GM23338 (cell line): ENCODE results near the gene TXNRD3. TPM values are rescaled to one million over a fixed set of nuclear protein-coding genes. Genes with fewer than 3 reads are reported as not detected.

Source experiments
- ATAC-seq: fragments of 200-7000 bp; cut with Tn5 transposase; 3 replicates; pipeline ENCODE4 v1.9.1; 2020
- DNase-seq: peaks from one replicate; pipeline ENCODE4 v3.0.0-alpha.2; 2015; ENCODE audit warnings: low spot score
- H2AFZ ChIP-seq: fragments of 200-600 bp; sonication (generic); 2 replicates; pipeline ENCODE4 v1.8.0; 2016; ENCODE audit warnings: antibody characterized with exemption, mild to moderate bottlenecking, moderate library complexity
- H3F3A ChIP-seq: fragments of 200-600 bp; sonication (generic); replicated peaks from 2 replicates; pipeline ENCODE4 v1.8.0; 2017; ENCODE audit warnings: antibody characterized with exemption, mixed run types, low read depth
- H3K27ac ChIP-seq: fragments of 200-600 bp; sonication (generic); 2 replicates; pipeline ENCODE4 v1.6.1; 2016; ENCODE audit warnings: low read depth
- H3K27me3 ChIP-seq: fragments of 200-600 bp; sonication (generic); 2 replicates; pipeline ENCODE4 v1.8.0; 2016; ENCODE audit warnings: mild to moderate bottlenecking, mixed run types, moderate library complexity; ENCODE audit not compliant: insufficient read depth
- H3K36me3 ChIP-seq: fragments of 200-600 bp; sonication (generic); 2 replicates; pipeline ENCODE4 v1.8.0; 2016; ENCODE audit warnings: mild to moderate bottlenecking; ENCODE audit not compliant: insufficient read depth
- H3K4me1 ChIP-seq: fragments of 200-600 bp; sonication (generic); 2 replicates; pipeline ENCODE4 v1.8.0; 2016; ENCODE audit warnings: mild to moderate bottlenecking, moderate library complexity; ENCODE audit not compliant: insufficient read depth
- H3K4me2 ChIP-seq: fragments of 200-600 bp; sonication (generic); 2 replicates; pipeline ENCODE4 v1.7.1; 2017; ENCODE audit warnings: mixed run types
- H3K4me3 ChIP-seq: fragments of 200-600 bp; sonication (generic); 2 replicates; pipeline ENCODE4 v1.6.1; 2016; ENCODE audit warnings: mixed run types
- H3K79me2 ChIP-seq: fragments of 200-600 bp; sonication (generic); replicated peaks from 2 replicates; pipeline ENCODE4 v1.8.0; 2017; ENCODE audit warnings: mild to moderate bottlenecking; ENCODE audit not compliant: insufficient read depth
- H3K9me2 ChIP-seq: fragments of 200-600 bp; sonication (generic); 2 replicates; pipeline ENCODE4 v1.8.0; 2017; ENCODE audit not compliant: insufficient read depth
- H4K20me1 ChIP-seq: fragments of 200-600 bp; sonication (generic); replicated peaks from 2 replicates; pipeline ENCODE4 v1.8.0; 2017; ENCODE audit warnings: mild to moderate bottlenecking; ENCODE audit not compliant: insufficient read depth
- H3K27ac Mint-ChIP-seq: 2 replicates; pipeline ENCODE4 v1.8.0; 2020; ENCODE audit warnings: inconsistent platforms, mild to moderate bottlenecking, moderate library complexity, mixed read lengths
- H3K27me3 Mint-ChIP-seq: 3 replicates; pipeline ENCODE4 v1.8.0; 2022; ENCODE audit warnings: low read depth, mild to moderate bottlenecking, moderate library complexity, mixed read lengths, inconsistent platforms; ENCODE audit not compliant: insufficient read depth, poor library complexity
- H3K36me3 Mint-ChIP-seq: 3 replicates; pipeline ENCODE4 v1.8.0; 2021; ENCODE audit warnings: low read depth, mild to moderate bottlenecking, inconsistent platforms, moderate library complexity, mixed read lengths
- H3K4me1 Mint-ChIP-seq: 3 replicates; pipeline ENCODE4 v1.8.0; 2020; ENCODE audit warnings: mild to moderate bottlenecking, inconsistent platforms, mixed read lengths
- H3K4me3 Mint-ChIP-seq: 3 replicates; pipeline ENCODE4 v1.8.0; 2021; ENCODE audit warnings: moderate library complexity, mild to moderate bottlenecking, inconsistent platforms, mixed read lengths
- H3K9me3 Mint-ChIP-seq: 3 replicates; pipeline ENCODE4 v1.8.0; 2020; ENCODE audit warnings: moderate library complexity, mild to moderate bottlenecking, inconsistent platforms, mixed read lengths
- CTCF ChIP-seq, 2 experiments: fragments of 200-600 bp in 1 of 2; sonication (generic) in 1 of 2; conservative IDR thresholded peaks; 2 replicates each; pipeline versions ENCODE4 v1.5.1 to v1.6.1; 2016 to 2017; ENCODE audit warnings: antibody characterized with exemption in 2 of 2, low read depth in 2 of 2, mild to moderate bottlenecking in 2 of 2, moderate library complexity in 1 of 2
- ETS1 ChIP-seq: IDR thresholded peaks from 2 replicates; pipeline ENCODE4 v1.6.1; 2016; ENCODE audit warnings: antibody characterized with exemption
- EZH2 ChIP-seq: fragments of 200-600 bp; sonication (generic); IDR thresholded peaks from one replicate; pipeline ENCODE4 v1.8.0; 2017; ENCODE audit warnings: antibody characterized with exemption, mild to moderate bottlenecking, low read depth; ENCODE audit not compliant: unreplicated experiment
- STAT1 ChIP-seq: IDR thresholded peaks from one replicate; pipeline ENCODE4 v1.6.1; 2016; ENCODE audit warnings: antibody characterized with exemption; ENCODE audit not compliant: unreplicated experiment
- ZNF114 ChIP-seq: fragments of 250-450 bp; sonication (Bioruptor Pico); IDR thresholded peaks from 2 replicates; pipeline ENCODE4 v1.5.0; 2020; ENCODE audit warnings: mild to moderate bottlenecking, moderate library complexity
- ZNF331 ChIP-seq: fragments of 250-450 bp; sonication (Bioruptor Pico); IDR thresholded peaks from 2 replicates; pipeline ENCODE4 v1.5.0; 2020; ENCODE audit warnings: low read depth, mild to moderate bottlenecking, moderate library complexity
- ZNF462 ChIP-seq: fragments of 250-450 bp; sonication (Bioruptor Pico); IDR thresholded peaks from 2 replicates; pipeline ENCODE4 v1.5.0; 2020; ENCODE audit warnings: mild to moderate bottlenecking, moderate library complexity
- polyA plus RNA-seq: library from polyadenylated mRNA; unstranded; fragments of >200 nt; fragmentation: Nextera tagmentation; extraction: Ambion mirVana; gene quantifications from 2 replicates; pipeline ENCODE4 v1.2.1, GENCODE V29; 2016
- total RNA-seq: library from RNA; depleted of rRNA; stranded (reverse); fragments of >200 nt; shearing (Covaris generic); gene quantifications from 2 replicates; pipeline ENCODE4 v1.2.3, GENCODE V29; 2014

TXNRD3 gene
- total and polyA plus RNA-seq, 2 experiments from 2014 or later = 3.0 to 4.1 TPM

GRCh38 chr3:126676919-126677705 lies 22.2 kb upstream of the TXNRD3 start:
- H4K20me1 ChIP-seq = no peaks in the 10 kb centered on the region
- Mint-ChIP-seq H3K4me1 (peaks cover 18% of the 10 kb centered on the region; the same call in 2 of the 3 replicates), H3K9me3 (no peaks in the 10 kb centered on the region; the same call in 2 of the 3 replicates), H3K27me3 (peaks cover 19% of the 10 kb centered on the region), H3K4me3 (no peak overlapping the region), H3K27ac (no peak overlapping the region), H3K36me3 (no peaks in the 10 kb centered on the region)
- H3K79me2 ChIP-seq = no peaks in the 10 kb centered on the region
- no peak for TF ChIP-seq EZH2
- no peak for TF ChIP-seq ETS1
- no peak for TF ChIP-seq ZNF114
- no peak for TF ChIP-seq STAT1
- TF ChIP-seq ZNF462 = no peak
- TF ChIP-seq CTCF (conservative IDR thresholded peaks at IDR 0.05; ENCODE audit: low read depth in 2 of 2) = no peak
- TF ChIP-seq ZNF331 (CRISPR knock-in tag) = no peak
- H3K36me3 ChIP-seq = no peaks in the 10 kb centered on the region
- H3K27ac ChIP-seq = no peak overlapping the region
- H3K4me3 ChIP-seq = no peak overlapping the region
- H3K4me2 ChIP-seq = no peak overlapping the region
- peaks cover 22% of the 10 kb centered on the region for H3K27me3 ChIP-seq
- H3K4me1 ChIP-seq = peaks cover 11% of the 10 kb centered on the region
- no peaks in the 10 kb centered on the region for H3F3A ChIP-seq
- ATAC-seq = no peak
- H2AFZ ChIP-seq = no peak overlapping the region
- no peaks in the 10 kb centered on the region for H3K9me2 ChIP-seq
- DNase-seq = no peak
